HG03280 (cell line): Measurements from ENCODE around the gene APPL1.
"Not testable (repeated sequence)": the region's sequence is repeated elsewhere in the genome, so short reads cannot be mapped to it uniquely, and the experiment has no call there.

ENCODE experiments used
- ATAC-seq: cut with Tn5 transposase; IDR thresholded peaks from one replicate; pipeline ENCODE4 v1.9.1; 2021; ENCODE audit warnings: mild to moderate bottlenecking, moderate library complexity; ENCODE audit not compliant: unreplicated experiment

APPL1 gene

GRCh38 chr3:57261929-57262328 is 34.4 kb downstream of the APPL1 start:
- ATAC-seq: no peak

GRCh38 chr3:57268416-57268815 is 40.9 kb downstream of the APPL1 start:
- ATAC-seq: no peak

- ATAC-seq: no peak
Observed at GRCh38 chr3:57274845-57275244, 47.3 kb downstream of the APPL1 start.

DNA sequence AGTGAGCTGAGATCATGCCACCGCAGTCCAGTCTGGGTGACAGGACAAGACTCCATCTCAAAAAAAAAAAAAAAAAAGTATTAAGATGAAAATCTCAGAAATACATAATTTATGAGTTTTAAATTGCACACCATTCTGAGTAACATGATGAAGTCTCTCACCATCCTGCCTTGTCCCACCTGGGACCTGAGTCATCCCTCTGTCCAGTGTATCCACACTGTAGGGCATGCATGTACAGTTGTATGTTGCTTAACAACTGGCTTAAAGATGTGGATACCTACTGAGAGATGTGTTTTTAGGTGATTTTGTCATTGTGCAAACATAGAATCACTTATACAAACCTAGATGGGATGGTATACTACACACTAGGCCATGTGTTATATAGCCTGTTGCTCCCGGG is 47.9 kb downstream of the APPL1 start:
- ATAC-seq: no peak

- ATAC-seq: no peak
Observed at GRCh38 chr3:57278237-57278636, 50.7 kb downstream of the APPL1 start.

GRCh38 chr3:57279685-57280084 is 52.2 kb downstream of the APPL1 start:
- ATAC-seq: no peak

DNA sequence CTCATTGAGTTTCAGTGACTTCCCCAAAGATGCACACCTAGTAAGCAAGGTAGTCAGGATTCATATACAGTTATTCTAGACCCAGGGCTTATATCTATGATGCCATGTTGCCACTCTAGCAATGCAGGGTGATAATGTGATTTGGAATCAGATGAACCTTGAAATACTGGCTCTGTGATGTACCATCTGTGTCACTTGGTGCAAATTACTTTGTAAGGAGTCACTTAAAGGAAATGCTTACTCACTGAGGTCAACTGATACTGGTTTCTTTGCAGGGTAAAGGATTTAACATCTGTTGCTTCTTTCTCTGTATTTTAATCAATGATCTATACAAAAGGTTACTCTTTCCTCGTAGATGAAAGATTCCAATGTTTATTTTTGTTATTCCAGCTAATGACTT is 54.2 kb downstream of the APPL1 start:
- no peak for ATAC-seq

DNA sequence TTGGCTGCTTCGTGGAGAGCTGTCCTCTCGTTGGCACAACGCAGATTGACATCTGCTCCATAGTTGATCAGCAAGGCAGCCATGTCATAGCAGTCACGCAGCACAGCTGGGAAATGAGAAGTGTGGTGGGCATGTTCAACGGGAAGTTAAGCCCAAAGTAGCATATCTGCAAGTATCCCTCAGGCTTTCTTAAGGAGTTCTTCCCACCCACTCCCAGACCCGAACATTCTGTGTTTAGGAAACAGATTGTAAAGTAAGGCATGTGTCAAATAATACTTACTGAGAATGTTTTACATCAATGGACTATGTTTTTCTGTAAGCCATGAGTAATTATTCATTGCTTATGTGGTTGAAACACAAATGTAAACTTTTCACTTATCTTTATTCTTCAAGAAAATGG is 55.8 kb downstream of the APPL1 start:
- ATAC-seq: no peak

DNA sequence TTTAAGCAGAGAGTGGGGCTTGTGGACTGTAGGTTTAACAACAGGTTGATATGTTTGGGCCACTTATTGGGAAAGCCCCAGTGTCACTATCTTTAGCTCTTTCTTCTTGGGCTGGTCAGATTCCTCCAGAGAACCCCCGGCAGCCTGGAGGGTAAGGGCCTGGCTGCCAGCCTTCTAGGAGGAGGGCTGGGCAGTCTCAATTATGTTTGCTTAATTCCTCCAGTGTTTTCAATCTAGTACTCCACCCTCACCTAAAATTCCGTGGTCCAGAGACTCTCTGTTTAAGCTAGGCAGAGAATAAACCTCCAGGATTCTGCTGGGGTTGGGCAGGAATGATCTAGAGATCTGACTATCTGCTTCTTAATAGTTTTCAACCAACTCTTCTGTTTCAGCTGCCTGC is 59.7 kb downstream of the APPL1 start:
- ATAC-seq: no peak

DNA sequence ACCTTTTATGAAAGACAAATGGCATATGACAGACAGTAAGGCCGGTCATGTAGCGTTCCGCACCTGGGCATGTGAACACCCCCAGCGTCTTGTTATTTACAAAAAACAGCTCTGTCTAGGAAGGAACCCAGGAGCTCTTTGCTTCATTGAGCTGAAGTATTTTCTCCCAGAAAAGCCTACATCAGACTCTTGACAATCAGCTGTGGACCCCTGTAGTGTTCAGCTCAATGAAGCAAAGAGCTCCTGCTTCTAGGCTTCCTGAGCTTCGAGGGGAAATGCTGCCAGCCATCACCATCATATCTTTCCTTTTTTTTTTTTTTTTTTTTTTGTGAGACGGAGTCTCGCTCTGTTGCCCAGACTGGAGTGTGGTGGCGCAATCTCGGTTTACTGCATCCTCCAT is 60.9 kb downstream of the APPL1 start:
- no peak for ATAC-seq

DNA sequence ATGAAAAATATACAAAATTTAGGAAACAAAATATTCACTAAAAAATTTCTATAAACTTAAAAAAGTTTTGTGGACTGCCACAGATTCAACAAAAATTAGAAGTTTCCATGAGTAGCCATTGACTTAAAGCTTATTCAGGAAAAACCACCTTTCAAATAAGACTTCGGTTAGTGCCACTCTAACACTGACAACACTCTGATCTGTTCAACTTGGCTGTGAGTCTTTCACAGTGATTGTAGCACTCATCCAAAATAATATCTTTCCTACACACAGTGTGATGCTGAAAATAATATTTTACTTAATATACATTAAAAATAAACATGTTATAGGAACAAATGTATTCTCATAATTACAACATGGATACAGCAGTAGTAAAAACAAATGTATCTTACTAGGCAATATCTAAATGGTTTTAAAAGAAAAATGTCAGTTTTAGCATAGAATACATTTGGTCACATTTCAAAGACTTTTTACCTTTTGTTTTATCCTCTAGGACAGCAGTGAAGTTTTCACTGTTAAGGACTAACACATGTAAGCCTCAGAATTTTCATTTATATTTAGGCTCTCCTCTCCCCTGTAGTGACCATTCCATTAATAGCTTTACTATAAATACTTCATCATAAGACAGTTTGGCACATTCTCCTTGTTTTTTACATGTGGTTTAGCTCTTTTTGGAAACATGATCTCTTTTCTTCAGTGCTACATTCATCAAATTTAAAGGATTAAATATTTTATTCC is 64.8 kb downstream of the APPL1 start, which contains the start of gene ASB14:
ASB14 (minus strand) TSS at position 527 of the 738 bp plus-strand sequence. CDS start 652 bp downstream, outside the sequence.
- ATAC-seq: no peak

DNA sequence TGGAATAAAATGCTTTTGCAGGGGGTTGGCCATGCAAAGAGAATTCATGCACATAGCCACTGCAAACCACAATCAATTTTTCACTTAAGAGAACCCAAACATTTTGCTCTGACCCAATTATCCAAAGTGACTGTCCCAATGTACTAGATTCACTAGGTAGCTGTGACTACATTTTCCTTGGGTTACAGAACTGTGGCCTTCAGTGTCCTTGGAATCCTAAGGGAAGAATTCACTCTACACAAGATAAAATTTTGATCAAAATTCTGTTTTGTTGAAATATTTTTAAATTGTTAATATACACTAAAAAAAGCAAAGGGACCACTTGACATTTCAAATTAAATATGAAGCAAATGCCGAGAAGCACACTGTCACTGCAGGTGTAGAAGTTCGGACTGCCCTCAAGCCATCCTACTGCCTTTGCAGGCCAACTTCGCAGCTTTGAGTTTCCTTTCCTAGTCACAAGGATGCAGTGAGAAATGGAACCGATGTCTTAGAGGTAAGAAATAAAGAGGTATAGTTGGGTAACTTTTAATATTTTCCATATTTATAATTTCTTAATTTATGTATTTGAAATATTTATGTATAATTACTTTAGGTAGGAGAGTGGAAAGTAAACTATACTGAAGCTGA is 65.5 kb downstream of the APPL1 start:
- ATAC-seq: no peak

- no peak for ATAC-seq
Observed at GRCh38 chr3:57298041-57298440, 70.5 kb downstream of the APPL1 start.

- not testable (repeated sequence) for ATAC-seq
Observed at GRCh38 chr3:57303520-57303919, 76.0 kb downstream of the APPL1 start.

DNA sequence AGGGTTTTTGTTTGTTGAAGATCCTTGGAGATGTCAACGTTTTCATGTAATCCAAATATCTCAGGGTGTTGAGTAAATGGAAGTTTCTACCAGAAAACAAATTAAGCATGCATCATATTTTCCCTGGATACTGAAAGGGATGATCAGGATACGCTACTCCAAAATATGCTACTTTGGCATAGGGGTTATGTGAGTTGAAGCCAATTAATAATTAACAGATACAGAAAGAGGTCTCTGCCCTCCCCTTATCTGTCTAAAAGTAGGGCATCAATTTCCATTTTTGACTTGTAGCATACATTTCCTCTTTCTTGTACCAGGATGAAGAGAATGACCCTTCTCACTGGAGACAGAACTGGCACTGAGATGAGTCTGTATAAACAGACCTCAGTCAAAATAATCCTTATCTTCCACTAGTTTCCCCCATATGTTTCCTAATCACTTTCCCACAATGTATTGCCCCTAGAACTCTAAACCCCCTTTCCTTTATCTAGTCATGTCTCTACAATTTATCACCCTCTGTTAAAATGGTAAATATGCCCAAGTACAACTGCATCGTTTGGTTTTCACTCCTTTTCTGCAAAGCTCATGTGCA is 82.3 kb downstream of the APPL1 start:
- ATAC-seq: no peak

GRCh38 chr3:57314204-57314603 is 86.7 kb downstream of the APPL1 start:
- ATAC-seq: no peak
